DOHH2 (cell line): ENCODE data around the gene DUSP1.

Experiments used
- H3F3A ChIP-seq: fragments of 200-600 bp; sonication (generic), shearing (Covaris generic); 2 replicates; pipeline ENCODE4 v1.6.0; 2016; ENCODE audit warnings: antibody characterized with exemption, mild to moderate bottlenecking; ENCODE audit not compliant: control insufficient read depth, insufficient read depth
- H3K27ac ChIP-seq: fragments of 200-600 bp; sonication (generic); 2 replicates; pipeline ENCODE4 v1.5.1; 2014; ENCODE audit warnings: low read depth, mild to moderate bottlenecking, low read length, moderate library complexity
- H3K27me3 ChIP-seq: fragments of 200-600 bp; sonication (generic); 2 replicates; pipeline ENCODE4 v1.6.1; 2014; ENCODE audit warnings: mild to moderate bottlenecking, low read length, mixed read lengths; ENCODE audit not compliant: control insufficient read depth
- H3K36me3 ChIP-seq: fragments of 200-600 bp; sonication (generic); 2 replicates; pipeline ENCODE4 v1.6.1; 2014; ENCODE audit warnings: mild to moderate bottlenecking, low read length, moderate library complexity, mixed read lengths; ENCODE audit not compliant: control insufficient read depth
- H3K4me1 ChIP-seq: fragments of 200-600 bp; sonication (generic); 2 replicates; pipeline ENCODE4 v1.6.1; 2014; ENCODE audit warnings: mild to moderate bottlenecking, low read length, mixed read lengths; ENCODE audit not compliant: control insufficient read depth
- H3K4me2 ChIP-seq: fragments of 200-600 bp; sonication (generic); 2 replicates; pipeline ENCODE4 v1.6.0; 2014; ENCODE audit warnings: mild to moderate bottlenecking, low read length, moderate library complexity
- H3K4me3 ChIP-seq: fragments of 200-600 bp; sonication (generic); 2 replicates; pipeline ENCODE4 v1.5.1; 2014; ENCODE audit warnings: mild to moderate bottlenecking, low read length, mixed read lengths
- H3K79me2 ChIP-seq: fragments of 200-600 bp; sonication (generic); 2 replicates; pipeline ENCODE4 v1.6.1; 2014; ENCODE audit warnings: mild to moderate bottlenecking, low read length, mixed read lengths; ENCODE audit not compliant: control insufficient read depth
- H3K9me2 ChIP-seq: fragments of 200-600 bp; sonication (generic); replicated peaks from 2 replicates; pipeline ENCODE4 v1.6.1; 2014; ENCODE audit warnings: mild to moderate bottlenecking, low read length, mixed read lengths; ENCODE audit not compliant: control insufficient read depth
- H3K9me3 ChIP-seq: fragments of 200-600 bp; sonication (generic); 2 replicates; pipeline ENCODE4 v1.6.1; 2014; ENCODE audit warnings: antibody characterized with exemption, low read length, mixed read lengths; ENCODE audit not compliant: control insufficient read depth, insufficient read depth
- H4K20me1 ChIP-seq: fragments of 200-600 bp; sonication (generic); 2 replicates; pipeline ENCODE4 v1.6.0; 2014; ENCODE audit warnings: low read depth, mild to moderate bottlenecking, antibody characterized with exemption, low read length, moderate library complexity; ENCODE audit not compliant: control insufficient read depth, insufficient read depth
- EZH2phosphoT487 ChIP-seq: fragments of 200-600 bp; sonication (generic); IDR thresholded peaks from 2 replicates; pipeline ENCODE4 v1.6.1; 2017; ENCODE audit warnings: borderline replicate concordance, mild to moderate bottlenecking, antibody characterized with exemption, low read length, moderate library complexity, mixed read lengths
- TF ChIP-seq, protein P1 (sequence below): fragments of 200-600 bp; sonication (generic); IDR thresholded peaks from one replicate; pipeline ENCODE4 v1.5.1; 2014; ENCODE audit warnings: antibody characterized with exemption, mild to moderate bottlenecking, low read depth, low read length; ENCODE audit not compliant: poor library complexity, severe bottlenecking

DUSP1 gene

DNA sequence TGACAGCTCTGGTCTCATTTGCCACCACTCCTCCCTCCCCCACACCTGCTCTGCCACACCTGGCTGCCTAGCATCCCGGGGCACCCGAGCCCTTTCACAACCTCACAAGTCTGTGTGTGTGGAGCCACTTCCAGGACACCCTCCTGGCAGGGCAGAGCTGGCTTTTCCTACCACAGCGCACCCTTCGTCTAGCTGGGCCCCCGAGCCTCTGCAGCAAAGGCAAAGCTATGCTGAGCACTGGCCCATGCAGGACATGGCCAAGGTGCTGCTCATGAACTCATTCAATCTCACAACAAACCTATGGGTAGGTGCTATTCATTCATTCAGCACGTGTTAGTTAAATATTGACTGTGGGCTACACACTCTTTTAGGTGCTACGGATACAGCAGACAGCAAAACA is 43.4 kb downstream of the DUSP1 start:
- Histone ChIP-seq H3K9me3 (no peaks in the 10 kb centered on the region), H3K79me2 (no peaks in the 10 kb centered on the region), H3K9me2 (no peaks in the 10 kb centered on the region), H3K27ac (no peak overlapping the region), H3F3A (no peaks in the 10 kb centered on the region), H3K27me3 (peaks cover 14% of the 10 kb centered on the region), H3K4me1 (no peaks in the 10 kb centered on the region), H3K4me3 (no peak overlapping the region), H4K20me1 (no peaks in the 10 kb centered on the region), H3K4me2 (no peak overlapping the region), H3K36me3 (no peaks in the 10 kb centered on the region)
- TF ChIP-seq, protein P1, sequence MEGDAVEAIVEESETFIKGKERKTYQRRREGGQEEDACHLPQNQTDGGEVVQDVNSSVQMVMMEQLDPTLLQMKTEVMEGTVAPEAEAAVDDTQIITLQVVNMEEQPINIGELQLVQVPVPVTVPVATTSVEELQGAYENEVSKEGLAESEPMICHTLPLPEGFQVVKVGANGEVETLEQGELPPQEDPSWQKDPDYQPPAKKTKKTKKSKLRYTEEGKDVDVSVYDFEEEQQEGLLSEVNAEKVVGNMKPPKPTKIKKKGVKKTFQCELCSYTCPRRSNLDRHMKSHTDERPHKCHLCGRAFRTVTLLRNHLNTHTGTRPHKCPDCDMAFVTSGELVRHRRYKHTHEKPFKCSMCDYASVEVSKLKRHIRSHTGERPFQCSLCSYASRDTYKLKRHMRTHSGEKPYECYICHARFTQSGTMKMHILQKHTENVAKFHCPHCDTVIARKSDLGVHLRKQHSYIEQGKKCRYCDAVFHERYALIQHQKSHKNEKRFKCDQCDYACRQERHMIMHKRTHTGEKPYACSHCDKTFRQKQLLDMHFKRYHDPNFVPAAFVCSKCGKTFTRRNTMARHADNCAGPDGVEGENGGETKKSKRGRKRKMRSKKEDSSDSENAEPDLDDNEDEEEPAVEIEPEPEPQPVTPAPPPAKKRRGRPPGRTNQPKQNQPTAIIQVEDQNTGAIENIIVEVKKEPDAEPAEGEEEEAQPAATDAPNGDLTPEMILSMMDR: no peak

DNA sequence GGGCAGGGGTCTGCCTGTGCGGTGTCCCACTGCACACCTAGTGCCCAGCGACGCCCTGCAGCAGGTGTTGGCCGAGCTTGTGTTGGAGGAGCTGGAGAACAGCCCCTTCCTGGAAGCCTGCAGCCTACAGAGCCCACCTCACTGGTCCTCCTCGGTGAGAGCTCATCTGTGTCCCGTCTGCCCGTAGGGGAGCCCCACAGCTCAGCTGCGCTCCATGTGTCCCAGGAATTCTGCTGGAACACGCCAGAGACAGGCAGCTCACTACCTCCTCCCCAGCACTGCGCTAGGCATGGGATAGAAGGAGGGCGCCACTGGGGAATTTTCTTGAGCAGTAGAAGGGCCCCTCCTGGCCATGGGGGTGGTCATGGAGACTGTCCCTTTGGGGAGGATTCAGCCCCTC is 44.0 kb downstream of the DUSP1 start:
- Histone ChIP-seq H3K4me1 (no peaks in the 10 kb centered on the region), H3F3A (no peaks in the 10 kb centered on the region), H4K20me1 (no peaks in the 10 kb centered on the region), H3K4me2 (no peak overlapping the region), H3K9me2 (no peaks in the 10 kb centered on the region), H3K4me3 (no peak overlapping the region), H3K36me3 (no peaks in the 10 kb centered on the region), H3K27ac (no peak overlapping the region), H3K27me3 (peaks cover 11% of the 10 kb centered on the region), H3K9me3 (no peaks in the 10 kb centered on the region), H3K79me2 (no peaks in the 10 kb centered on the region)
- TF ChIP-seq, protein P1: no peak
- TF ChIP-seq EZH2phosphoT487: no peak

DNA sequence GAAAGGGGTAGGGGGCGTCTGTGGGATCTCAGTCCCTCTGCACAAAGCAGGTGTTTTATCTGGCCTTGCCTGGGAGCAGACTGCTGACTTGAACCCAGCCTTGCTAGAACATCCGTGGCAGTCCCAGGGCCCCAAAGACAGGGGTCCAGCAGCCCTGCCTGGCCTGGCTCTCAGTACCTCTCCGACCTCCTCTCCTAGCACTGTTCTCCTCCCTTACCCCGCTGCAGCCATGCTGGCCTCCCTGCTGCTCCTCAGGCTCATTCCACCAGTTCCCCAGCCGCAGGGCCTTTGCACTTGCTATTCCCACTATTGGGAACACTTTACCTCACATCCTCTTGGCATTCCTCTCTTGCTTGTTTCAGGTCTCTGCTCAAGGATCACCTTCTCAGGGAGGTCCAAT is 45.2 kb downstream of the DUSP1 start:
- H3K4me2 ChIP-seq: no peak overlapping the region
- no peaks in the 10 kb centered on the region for H3K36me3 ChIP-seq
- no peak overlapping the region for H3K4me3 ChIP-seq
- no peaks in the 10 kb centered on the region for H3K4me1 ChIP-seq
- no peak for TF ChIP-seq EZH2phosphoT487
- TF ChIP-seq, protein P1: no peak
- H3F3A ChIP-seq: no peaks in the 10 kb centered on the region
- H4K20me1 ChIP-seq: no peaks in the 10 kb centered on the region
- no peaks in the 10 kb centered on the region for H3K9me3 ChIP-seq
- H3K27ac ChIP-seq: no peak overlapping the region
- H3K9me2 ChIP-seq: no peaks in the 10 kb centered on the region
- no peaks in the 10 kb centered on the region for H3K79me2 ChIP-seq
- H3K27me3 ChIP-seq: no peaks in the 10 kb centered on the region; the same call in none of the 2 replicates

DNA sequence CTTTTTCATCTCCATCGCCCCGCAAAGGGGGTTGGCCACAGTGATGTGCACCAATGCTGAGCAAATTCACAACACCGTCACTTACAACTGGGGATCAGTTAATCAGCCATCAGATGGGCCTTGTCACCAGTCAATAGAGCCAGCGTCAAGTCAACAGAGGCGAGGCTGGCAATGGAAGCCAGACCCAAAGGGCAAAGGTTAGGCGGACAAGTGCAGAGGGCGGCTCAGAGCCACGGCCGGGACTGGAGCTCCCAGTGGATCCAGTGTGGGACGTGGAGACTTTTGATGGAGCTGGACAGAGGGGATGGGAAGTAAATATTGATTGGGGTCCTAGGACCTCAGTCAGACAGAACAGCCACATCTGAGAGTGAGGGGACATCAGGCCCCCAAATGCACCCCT is 45.7 kb downstream of the DUSP1 start:
- Histone ChIP-seq H3K4me1 (no peaks in the 10 kb centered on the region), H4K20me1 (no peaks in the 10 kb centered on the region), H3K4me3 (no peak overlapping the region), H3K27ac (no peak overlapping the region), H3K9me2 (no peaks in the 10 kb centered on the region), H3F3A (no peaks in the 10 kb centered on the region), H3K9me3 (no peaks in the 10 kb centered on the region), H3K27me3 (no peaks in the 10 kb centered on the region; the same call in none of the 2 replicates), H3K4me2 (no peak overlapping the region), H3K79me2 (no peaks in the 10 kb centered on the region), H3K36me3 (no peaks in the 10 kb centered on the region)
- TF ChIP-seq EZH2phosphoT487: no peak
- TF ChIP-seq, protein P1: no peak
